DND-41 (cell line): ENCODE results near the gene MAP3K9.

ENCODE experiments used
- ATAC-seq: fragments of 200-7000 bp; cut with Tn5 transposase; 3 replicates; pipeline ENCODE4 v1.9.1; 2021; ENCODE audit warnings: low read depth; ENCODE audit not compliant: insufficient read depth
- DNase-seq: peaks from one replicate; pipeline ENCODE4 v3.0.0-alpha.2; 2020
- H2AFZ ChIP-seq: 2 replicates; pipeline ENCODE4 v1.6.0; 2012; ENCODE audit warnings: low read depth, low read length
- H3K27ac ChIP-seq: 2 replicates; pipeline ENCODE4 v1.5.1; 2012; ENCODE audit warnings: low read length, inconsistent platforms
- H3K27me3 ChIP-seq: fragments of 200-600 bp; sonication (generic); 2 replicates; pipeline ENCODE4 v1.6.0; 2012; ENCODE audit warnings: low read length, mild to moderate bottlenecking, inconsistent platforms; ENCODE audit not compliant: insufficient read depth, poor library complexity
- H3K36me3 ChIP-seq: 2 replicates; pipeline ENCODE4 v1.5.1; 2012; ENCODE audit warnings: low read length, inconsistent platforms; ENCODE audit not compliant: insufficient read depth
- H3K4me1 ChIP-seq: 2 replicates; pipeline ENCODE4 v1.5.1; 2012; ENCODE audit warnings: mild to moderate bottlenecking, low read length; ENCODE audit not compliant: insufficient read depth
- H3K4me2 ChIP-seq: 2 replicates; pipeline ENCODE4 v1.6.0; 2012; ENCODE audit warnings: mild to moderate bottlenecking, moderate library complexity, low read length, inconsistent platforms; ENCODE audit not compliant: insufficient read depth
- H3K4me3 ChIP-seq, 2 experiments: fragments of 200-600 bp in 1 of 2; shearing (Covaris generic) in 1 of 2; 2 replicates each; pipeline ENCODE4 v1.5.1; 2012 to 2016; ENCODE audit warnings: inconsistent platforms in 2 of 2, low read length in 2 of 2, mild to moderate bottlenecking in 2 of 2, low read depth in 1 of 2, moderate library complexity in 1 of 2
- H3K79me2 ChIP-seq: 2 replicates; pipeline ENCODE4 v1.6.0; 2012; ENCODE audit warnings: low read length, inconsistent platforms; ENCODE audit not compliant: insufficient read depth
- H3K9ac ChIP-seq: 2 replicates; pipeline ENCODE4 v1.6.0; 2012; ENCODE audit warnings: low read depth, mild to moderate bottlenecking, inconsistent platforms, low read length, moderate library complexity
- H3K9me3 ChIP-seq: 2 replicates; pipeline ENCODE4 v1.5.1; 2012; ENCODE audit warnings: low read length, moderate library complexity, mild to moderate bottlenecking, inconsistent platforms; ENCODE audit not compliant: insufficient read depth, severe bottlenecking
- H4K20me1 ChIP-seq: 2 replicates; pipeline ENCODE4 v1.6.0; 2012; ENCODE audit warnings: low read length; ENCODE audit not compliant: insufficient read depth
- EZH2 ChIP-seq: IDR thresholded peaks from 3 replicates; pipeline ENCODE4 v1.6.1; 2012; ENCODE audit warnings: borderline replicate concordance, low read depth, mild to moderate bottlenecking, moderate library complexity, low read length, inconsistent platforms; ENCODE audit not compliant: severe bottlenecking
- TF ChIP-seq, protein P1 (sequence below): IDR thresholded peaks from 2 replicates; pipeline ENCODE4 v1.5.1; 2012; ENCODE audit warnings: borderline replicate concordance, low read length, moderate library complexity, mild to moderate bottlenecking; ENCODE audit not compliant: poor library complexity, severe bottlenecking; ENCODE audit errors: extremely low read depth

Gene MAP3K9

DNA sequence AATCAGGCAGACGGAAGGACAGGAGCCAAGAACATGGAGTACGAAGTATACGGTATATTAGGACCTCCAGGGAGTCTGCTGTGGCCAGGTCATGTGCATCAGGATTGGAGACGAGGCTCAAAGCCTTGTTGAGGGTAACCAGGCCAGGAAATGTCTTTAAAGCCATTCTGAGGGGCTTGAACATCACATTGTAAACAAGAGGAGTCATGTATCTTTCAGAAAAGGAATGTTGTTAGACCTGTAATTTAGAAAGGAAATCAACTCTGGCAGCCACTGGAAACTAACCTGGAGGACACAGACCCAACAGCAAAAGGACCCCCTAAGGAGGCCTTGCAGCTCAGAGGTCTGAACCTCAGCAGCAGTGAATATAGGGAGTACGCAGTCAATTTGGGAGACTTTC lies 7.5 kb downstream of the MAP3K9 start:
- H3K4me2 ChIP-seq = no peak overlapping the region
- no peaks in the 10 kb centered on the region for H3K4me1 ChIP-seq
- DNase-seq = no peak
- no peak overlapping the region for H3K9ac ChIP-seq
- peaks cover 15% of the 10 kb centered on the region for H3K36me3 ChIP-seq
- TF ChIP-seq, protein P1, sequence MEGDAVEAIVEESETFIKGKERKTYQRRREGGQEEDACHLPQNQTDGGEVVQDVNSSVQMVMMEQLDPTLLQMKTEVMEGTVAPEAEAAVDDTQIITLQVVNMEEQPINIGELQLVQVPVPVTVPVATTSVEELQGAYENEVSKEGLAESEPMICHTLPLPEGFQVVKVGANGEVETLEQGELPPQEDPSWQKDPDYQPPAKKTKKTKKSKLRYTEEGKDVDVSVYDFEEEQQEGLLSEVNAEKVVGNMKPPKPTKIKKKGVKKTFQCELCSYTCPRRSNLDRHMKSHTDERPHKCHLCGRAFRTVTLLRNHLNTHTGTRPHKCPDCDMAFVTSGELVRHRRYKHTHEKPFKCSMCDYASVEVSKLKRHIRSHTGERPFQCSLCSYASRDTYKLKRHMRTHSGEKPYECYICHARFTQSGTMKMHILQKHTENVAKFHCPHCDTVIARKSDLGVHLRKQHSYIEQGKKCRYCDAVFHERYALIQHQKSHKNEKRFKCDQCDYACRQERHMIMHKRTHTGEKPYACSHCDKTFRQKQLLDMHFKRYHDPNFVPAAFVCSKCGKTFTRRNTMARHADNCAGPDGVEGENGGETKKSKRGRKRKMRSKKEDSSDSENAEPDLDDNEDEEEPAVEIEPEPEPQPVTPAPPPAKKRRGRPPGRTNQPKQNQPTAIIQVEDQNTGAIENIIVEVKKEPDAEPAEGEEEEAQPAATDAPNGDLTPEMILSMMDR = no peak
- TF ChIP-seq EZH2 = no peak
- H2AFZ ChIP-seq = no peak overlapping the region
- no peak for ATAC-seq
- H4K20me1 ChIP-seq = peaks cover 4% of the 10 kb centered on the region; the same call in 1 of the 2 replicates
- no peaks in the 10 kb centered on the region for H3K79me2 ChIP-seq
- no peak overlapping the region for H3K27ac ChIP-seq
- no peaks in the 10 kb centered on the region for H3K27me3 ChIP-seq
- H3K9me3 ChIP-seq = no peaks in the 10 kb centered on the region
- H3K4me3 ChIP-seq = no peak overlapping the region

DNA sequence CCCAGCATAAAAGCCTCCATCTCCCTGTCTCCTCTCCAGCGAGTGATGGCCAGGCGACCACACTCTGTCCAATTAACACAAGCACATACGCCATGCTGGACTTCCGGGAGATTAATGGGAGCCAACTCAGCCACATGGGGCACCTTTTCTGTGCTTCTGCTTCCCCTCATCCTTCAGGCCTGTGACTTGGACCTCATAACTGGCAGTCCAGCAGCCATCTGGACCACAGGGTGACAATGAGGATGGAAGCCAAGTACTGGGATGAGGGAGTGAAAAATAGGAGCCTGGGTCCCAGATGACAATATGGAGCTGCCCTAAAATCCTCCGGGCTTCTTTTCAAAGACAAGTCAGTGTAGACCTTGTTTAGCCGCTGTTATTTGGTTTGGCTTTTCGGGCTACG lies 12.8 kb downstream of the MAP3K9 start:
- Histone ChIP-seq H3K9me3 (no peaks in the 10 kb centered on the region), H3K4me2 (no peak overlapping the region), H2AFZ (no peak overlapping the region), H3K4me1 (no peaks in the 10 kb centered on the region), H3K4me3 (no peak overlapping the region), H3K36me3 (peaks cover 30% of the 10 kb centered on the region), H3K9ac (no peak overlapping the region), H3K79me2 (no peaks in the 10 kb centered on the region), H4K20me1 (peaks cover 6% of the 10 kb centered on the region; the same call in 1 of the 2 replicates), H3K27me3 (no peaks in the 10 kb centered on the region), H3K27ac (no peak overlapping the region)
- ATAC-seq (no peak), DNase-seq (no peak)
- TF ChIP-seq EZH2 = no peak

DNA sequence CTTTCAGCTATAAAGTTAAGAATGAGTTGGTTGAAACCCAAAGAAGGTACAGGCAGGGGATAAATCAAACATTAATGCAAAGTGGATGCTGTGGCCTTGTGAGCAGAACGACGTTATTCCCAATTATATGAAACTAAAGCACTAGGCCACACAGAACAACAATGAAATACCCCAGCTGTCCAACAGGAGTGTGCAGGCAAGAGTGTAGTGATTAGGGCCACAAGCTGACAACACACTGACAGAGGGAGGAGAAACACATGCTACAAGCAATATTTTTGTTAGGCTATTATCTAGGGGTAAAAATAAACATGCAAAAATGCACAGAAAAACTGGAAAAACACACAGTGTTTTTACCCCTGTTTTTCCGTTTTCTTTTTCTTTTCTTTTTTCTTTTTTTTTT lies 15.0 kb downstream of the MAP3K9 start:
- H3K9ac ChIP-seq = no peak overlapping the region
- no peaks in the 10 kb centered on the region for H3K4me1 ChIP-seq
- peaks cover 6% of the 10 kb centered on the region; the same call in 1 of the 2 replicates for H4K20me1 ChIP-seq
- DNase-seq (no peak), ATAC-seq (no peak)
- no peak overlapping the region for H2AFZ ChIP-seq
- peaks cover 16% of the 10 kb centered on the region; the same call in 1 of the 2 replicates for H3K36me3 ChIP-seq
- H3K27me3 ChIP-seq = no peaks in the 10 kb centered on the region
- H3K9me3 ChIP-seq = no peaks in the 10 kb centered on the region
- H3K4me2 ChIP-seq = no peak overlapping the region
- no peak for TF ChIP-seq EZH2
- TF ChIP-seq, protein P1 = no peak
- no peak overlapping the region for H3K27ac ChIP-seq
- H3K4me3 ChIP-seq = no peak overlapping the region
- H3K79me2 ChIP-seq = no peaks in the 10 kb centered on the region

DNA sequence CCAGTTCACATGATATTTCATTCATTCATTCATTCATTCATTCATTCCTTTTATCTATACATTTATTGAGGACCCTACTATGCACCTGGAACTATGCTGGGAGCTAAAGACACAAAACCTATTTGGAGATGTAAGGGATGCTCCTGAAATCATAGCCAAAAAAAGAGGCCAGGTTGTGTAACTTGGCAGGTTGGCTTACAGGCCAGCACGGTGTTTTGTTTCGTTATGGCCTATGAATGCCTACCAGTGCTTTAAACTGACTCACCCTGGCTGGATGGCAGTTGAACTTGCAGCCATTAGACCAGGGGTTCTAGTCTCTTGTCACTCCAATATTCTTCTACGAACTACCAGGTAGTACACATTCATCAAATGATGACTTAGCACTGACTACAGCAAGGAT lies 15.7 kb downstream of the MAP3K9 start:
- peaks cover 6% of the 10 kb centered on the region; the same call in 1 of the 2 replicates for H4K20me1 ChIP-seq
- no peak for ATAC-seq
- H3K27me3 ChIP-seq = no peaks in the 10 kb centered on the region
- H3K36me3 ChIP-seq = peaks cover 16% of the 10 kb centered on the region; the same call in 1 of the 2 replicates
- no peaks in the 10 kb centered on the region for H3K79me2 ChIP-seq
- H3K27ac ChIP-seq = no peak overlapping the region
- no peak for DNase-seq
- no peaks in the 10 kb centered on the region for H3K9me3 ChIP-seq
- no peak overlapping the region for H2AFZ ChIP-seq
- H3K4me3 ChIP-seq = no peak overlapping the region
- no peak overlapping the region for H3K9ac ChIP-seq
- TF ChIP-seq, protein P1 = no peak
- H3K4me2 ChIP-seq = no peak overlapping the region
- H3K4me1 ChIP-seq = no peaks in the 10 kb centered on the region
